Activated T-cell treated with anti-CD3 and anti-CD28 coated beads for 1 hour (primary cell): ENCODE measurements around the gene GOLIM4.
"Not testable (repeated sequence)": the region's sequence is repeated elsewhere in the genome, so short reads cannot be mapped to it uniquely, and the experiment has no call there.

ENCODE experiments used
- DNase-seq: peaks from one replicate; pipeline ENCODE4 v3.0.0-alpha.2; 2020; ENCODE audit warnings: low read depth

Gene GOLIM4

GRCh38 chr3:168047190-168047795 lies 48.4 kb downstream of the GOLIM4 start:
- DNase-seq = no peak

DNA sequence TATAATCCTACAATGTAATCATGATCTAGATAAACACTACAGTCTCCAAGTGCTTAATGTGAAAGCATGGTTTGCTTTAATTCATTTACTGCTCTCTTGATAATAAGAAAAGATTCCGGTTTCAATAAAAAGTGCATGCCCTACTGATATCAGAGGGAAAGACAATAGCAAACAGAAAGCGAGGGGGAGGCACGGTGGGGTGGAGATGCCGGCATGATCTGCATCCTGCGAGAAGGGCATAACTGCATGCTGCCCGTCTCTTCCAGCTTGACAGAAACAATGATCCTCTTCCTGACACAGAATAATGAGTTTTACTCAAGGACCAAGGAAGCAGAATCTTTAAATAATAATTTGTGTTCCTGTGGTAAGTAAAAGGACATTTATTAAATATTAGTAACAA lies 51.7 kb downstream of the GOLIM4 start:
- DNase-seq = no peak

GRCh38 chr3:168040607-168041208 lies 55.0 kb downstream of the GOLIM4 start:
- DNase-seq = no peak

DNA sequence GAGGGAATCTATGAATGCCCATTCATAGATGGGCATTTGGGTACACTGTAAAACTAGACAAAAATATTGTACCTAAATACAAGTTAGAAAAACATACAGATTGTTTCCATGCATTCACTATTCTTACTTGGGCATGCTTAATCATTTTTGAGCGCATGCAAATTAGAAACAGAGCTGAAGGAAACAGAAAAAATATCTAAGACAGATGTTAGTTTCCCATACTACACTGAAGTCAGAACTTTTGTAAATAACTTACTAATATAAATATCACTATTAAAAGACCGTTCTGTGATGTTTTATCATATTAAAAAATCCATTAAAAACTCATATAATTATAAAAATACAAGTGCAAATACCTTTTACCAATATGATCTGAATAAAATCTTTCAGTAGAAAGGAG lies 58.7 kb downstream of the GOLIM4 start:
- no peak for DNase-seq

DNA sequence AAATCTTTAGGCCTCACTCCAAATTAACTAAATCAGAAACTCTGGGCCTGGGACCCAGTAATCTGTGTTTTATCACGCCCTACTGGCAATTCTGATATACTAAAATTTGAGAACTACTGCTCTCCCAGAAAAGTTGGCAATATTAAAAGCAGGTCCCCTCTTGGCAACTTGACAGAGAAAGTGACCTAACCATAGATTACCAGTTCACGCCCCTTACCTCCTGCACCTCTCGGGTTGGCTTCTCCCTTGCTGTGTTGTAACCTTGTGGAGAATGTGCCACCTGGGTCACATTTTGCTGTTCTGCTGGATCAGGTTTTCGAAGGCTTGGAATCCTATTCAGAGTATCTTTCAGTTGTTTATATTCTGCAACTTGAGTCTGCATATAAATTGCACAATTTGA lies 59.1 kb downstream of the GOLIM4 start:
- DNase-seq = no peak

DNA sequence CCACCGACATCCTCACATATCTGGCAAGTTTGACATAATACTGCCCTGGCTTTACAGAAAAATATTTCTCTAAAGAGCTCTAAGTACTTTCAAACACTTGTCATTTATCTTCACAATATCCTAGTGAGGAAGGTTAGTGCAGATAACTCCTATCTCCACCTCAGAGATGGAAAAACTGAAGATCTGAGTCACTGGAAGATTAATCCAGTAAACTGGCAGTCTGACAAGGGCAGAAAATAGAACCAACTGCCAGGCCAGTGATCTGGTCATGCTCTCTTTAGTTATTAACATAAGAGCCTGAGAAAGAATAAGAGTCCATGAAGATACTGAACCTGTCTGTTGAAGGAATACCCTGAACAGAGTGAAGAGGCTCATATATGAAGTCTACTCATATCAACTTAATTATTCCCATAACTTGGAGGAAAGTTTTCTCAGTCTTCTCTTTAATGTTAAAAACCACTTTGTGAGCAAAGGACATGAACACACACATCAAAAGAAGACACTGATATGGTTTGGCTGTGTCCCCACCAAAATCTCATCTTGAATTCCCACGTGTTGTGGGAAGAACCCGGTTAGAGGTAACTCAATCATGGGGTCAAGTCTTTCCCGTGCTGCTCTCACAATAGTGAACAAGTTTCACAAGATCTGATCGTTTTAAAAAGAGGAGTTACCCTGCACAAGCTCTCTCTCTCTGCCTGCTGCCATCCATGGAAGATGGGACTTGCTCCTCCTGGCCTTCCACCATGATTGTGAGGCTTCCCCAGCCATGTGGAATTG lies 61.4 kb downstream of the GOLIM4 start:
- DNase-seq = no peak

DNA sequence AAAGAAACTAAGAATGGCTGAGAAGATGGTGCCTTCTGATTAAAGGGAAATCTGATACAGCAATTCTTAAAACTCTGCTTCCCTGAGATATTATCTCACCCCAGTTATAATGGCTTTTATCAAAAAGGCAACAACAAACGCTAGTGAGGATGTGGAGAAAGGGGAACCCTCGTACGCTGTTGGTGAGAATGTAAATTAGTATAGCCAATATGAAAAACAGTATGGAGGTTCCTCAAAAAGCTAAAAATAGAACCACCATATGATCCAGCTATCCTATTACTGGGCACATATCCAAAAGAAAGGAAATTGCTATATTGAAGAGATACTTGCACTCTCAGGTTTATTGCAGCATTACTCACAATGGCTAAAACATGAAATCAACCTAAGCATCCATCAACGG lies 65.1 kb downstream of the GOLIM4 start:
- DNase-seq = no peak

DNA sequence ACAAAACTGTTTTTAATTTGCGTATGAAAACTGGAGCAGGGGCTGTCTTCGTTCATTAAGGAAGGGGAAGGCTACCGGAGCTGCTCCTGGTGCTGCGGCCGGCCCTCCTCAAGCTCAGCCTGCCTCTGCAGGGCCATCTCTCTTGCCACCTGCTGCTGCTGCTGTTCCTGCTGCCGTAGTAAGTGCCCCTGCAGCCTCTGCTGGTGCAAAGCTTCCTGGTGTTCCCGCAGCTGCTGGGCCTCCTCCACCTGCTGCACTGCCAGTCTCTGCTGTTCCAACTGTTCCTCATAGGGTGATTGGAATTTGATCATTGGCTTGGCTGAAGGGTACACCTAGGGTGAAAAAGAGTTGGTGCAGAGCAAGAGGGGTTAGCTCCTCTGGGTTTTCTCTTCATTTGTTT lies 66.0 kb downstream of the GOLIM4 start:
- DNase-seq = no peak

DNA sequence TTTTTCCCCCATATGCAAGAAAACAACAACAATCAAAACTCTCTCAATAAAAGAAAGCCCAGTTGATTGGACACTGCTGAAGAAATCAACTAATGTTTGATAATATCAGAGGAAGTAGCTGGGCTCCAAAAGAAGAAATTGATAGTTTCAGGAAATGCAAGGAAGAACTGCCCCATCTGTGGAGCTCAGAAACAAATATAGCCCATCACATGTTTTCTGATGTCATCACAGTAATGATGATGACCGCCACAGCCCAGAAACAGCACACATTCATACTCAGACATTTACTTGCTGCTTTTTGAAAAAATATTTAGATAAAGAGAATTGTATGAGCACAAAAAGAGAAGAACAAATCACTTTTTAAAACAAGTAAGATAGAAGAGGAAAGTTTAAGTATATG lies 67.6 kb downstream of the GOLIM4 start:
- no peak for DNase-seq

DNA sequence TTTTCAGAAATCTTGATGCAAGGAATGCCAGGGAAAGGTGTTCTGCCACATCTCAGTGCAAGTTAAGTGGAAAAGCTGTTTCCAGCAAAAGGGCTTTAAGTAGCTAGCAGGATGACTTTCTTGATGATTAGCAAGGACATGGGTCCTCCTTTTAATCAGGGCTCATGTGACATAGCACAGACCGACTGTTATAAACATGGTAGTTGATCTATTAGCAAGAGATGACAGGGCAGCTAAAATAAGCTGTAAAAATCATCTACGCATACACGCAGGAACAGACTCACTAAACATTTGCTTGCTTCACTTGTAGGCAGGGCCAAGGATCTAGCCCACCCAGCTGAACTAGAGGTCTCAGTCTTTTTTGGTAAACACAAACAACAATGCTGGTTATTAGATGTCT lies 69.0 kb downstream of the GOLIM4 start:
- DNase-seq = no peak

DNA sequence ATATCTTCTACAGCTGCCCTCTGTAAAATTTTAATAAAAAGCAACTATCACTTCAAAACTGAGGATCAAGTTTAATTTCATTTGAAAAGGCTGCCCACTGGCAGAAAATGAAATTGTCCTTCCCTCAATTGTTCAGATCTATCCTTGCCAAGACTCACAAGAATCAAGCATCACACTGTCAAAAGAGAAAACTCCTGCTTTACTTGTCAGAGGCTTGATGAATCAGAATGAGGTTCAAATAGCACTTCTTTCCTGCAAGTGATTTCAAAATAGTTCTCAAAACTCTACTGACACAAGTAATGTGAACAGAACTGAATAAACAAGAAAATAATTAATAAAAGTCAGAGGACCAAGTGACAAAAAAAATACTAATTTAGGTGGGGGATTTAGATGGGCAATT lies 70.6 kb downstream of the GOLIM4 start:
- DNase-seq = no peak

DNA sequence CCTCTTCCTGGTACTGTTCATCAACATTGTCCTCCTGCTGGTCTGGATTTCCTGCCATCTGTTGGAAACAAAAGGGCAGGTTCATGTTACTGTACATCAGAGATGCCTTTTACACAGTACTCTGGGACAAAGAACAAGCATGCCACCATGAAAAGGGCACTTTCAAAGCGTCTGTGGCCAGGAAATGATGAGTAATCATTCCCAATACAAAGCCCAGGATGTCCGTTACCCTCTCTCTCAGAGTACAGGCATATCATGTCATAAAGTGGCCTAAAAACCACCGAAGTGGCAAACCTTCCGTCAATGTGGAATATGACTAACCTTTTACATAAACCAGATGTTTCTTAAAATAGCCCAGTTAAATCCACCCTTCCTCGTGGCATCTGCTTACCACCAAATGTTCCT lies 71.2 kb downstream of the GOLIM4 start:
- no peak for DNase-seq

GRCh38 chr3:168021737-168022450 lies 73.8 kb downstream of the GOLIM4 start:
- no peak for DNase-seq

DNA sequence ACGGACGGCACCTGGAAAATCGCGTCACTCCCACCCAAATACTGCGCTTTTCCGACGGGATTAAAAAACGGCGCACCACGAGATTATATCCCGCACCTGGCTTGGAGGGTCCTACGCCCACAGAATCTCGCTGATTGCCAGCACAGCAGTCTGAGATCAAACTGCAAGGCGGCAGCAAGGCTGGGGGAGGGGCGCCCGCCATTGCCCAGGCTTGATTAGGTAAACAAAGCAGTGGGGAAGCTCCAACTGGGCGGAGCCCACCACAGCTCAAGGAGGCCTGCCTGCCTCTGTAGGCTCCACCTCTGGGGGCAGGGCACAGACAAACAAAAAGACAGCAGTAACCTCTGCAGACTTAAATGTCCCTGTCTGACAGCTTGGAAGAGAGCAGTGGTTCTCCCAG lies 84.4 kb downstream of the GOLIM4 start:
- DNase-seq = not testable (repeated sequence)

DNA sequence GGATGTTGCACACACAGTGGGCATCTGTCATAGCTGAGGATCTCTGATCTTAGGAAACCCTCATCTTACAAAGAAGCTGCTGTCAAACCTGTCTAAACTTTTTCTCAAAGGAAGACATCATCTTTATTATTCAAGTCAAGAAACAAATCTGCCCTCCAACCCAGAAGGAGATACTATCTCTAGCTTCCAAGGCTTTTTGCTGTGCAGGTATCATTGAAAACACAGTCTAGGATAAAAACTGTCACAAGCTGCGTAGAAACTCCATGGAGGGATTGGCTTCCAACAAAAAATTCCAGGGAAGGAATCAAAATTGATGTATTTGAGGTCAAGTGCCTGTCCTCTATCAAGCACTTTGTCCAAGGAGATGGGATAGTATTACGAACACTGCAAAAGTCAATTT lies 89.1 kb downstream of the GOLIM4 start:
- DNase-seq = no peak

GRCh38 chr3:168003911-168004310 lies 91.8 kb downstream of the GOLIM4 start:
- no peak for DNase-seq

DNA sequence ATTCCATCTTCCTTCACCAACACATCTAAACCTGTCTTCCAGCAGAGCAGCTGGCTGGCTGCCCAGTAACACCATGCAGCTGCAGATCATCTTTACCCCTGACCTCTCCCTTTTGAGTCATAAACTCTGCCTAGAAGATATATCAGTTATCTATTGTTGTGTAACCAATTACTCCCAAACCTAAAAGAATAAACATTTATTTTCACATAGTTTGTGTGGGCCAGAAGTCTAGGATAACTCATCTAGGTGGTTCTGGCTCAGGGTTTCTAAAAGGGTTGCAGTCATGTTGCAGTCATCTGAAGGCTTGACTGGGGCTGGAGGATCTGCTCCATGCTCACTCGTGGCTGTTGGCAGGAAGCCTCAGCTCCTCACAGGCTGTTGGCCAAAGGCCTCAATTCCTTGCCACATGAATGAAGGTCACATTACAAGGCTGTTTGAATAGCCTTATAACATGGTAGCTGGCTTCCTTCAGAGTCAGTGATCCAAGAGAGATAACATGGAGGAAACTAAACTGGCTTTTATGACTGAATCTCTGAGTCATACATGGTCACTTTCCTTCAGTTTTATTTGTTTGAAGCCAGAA lies 92.8 kb downstream of the GOLIM4 start:
- DNase-seq = no peak

GRCh38 chr3:168001244-168001643 lies 94.5 kb downstream of the GOLIM4 start:
- DNase-seq = no peak

GRCh38 chr3:167998253-167998652 lies 97.5 kb downstream of the GOLIM4 start:
- DNase-seq = no peak

GRCh38 chr3:167996514-167996913 lies 99.2 kb downstream of the GOLIM4 start:
- no peak for DNase-seq

GRCh38 chr3:167992381-167992780 lies 103.3 kb downstream of the GOLIM4 start:
- DNase-seq = no peak

GRCh38 chr3:167991213-167991612 lies 104.5 kb downstream of the GOLIM4 start:
- DNase-seq = no peak

GRCh38 chr3:167989999-167990398 lies 105.7 kb downstream of the GOLIM4 start:
- DNase-seq = no peak
